ENCODE measurements around the gene CDCA7L. TPM values are rescaled to one million over a fixed set of nuclear protein-coding genes. Genes with fewer than 3 reads are reported as not detected.

The CDCA7L gene
- total RNA-seq, 4 donors from 2014 or later = 12.6 to 61.7 (median 18.5) TPM

DNA sequence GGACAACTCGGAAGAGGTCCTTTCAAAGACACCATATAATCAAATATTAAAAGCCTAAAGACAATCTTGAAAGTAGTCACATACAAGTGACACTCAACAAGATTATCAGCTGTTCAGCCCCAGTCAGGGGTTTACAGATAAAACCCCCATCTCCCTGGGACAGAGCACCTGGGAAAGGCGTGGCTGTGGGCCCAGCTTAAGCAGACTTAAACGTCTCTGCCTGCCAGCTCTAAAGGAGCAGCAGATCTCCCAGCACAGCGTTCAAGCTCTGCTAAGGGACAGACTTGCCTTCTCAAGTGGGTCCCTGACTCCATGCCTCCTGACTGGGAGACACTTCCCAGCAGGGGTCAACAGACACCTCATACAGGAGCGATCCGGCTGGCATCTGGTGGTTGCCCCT lies 18.0 kb downstream of the CDCA7L start:
- DNase-seq = no peak
- intact Hi-C loops (cut with DNase I; ENCODE audit: low total_unique reads) = no loop called here
- no peaks in the 10 kb centered on the region for H3K9me3 ChIP-seq
- H3K36me3 ChIP-seq = no peaks in the 10 kb centered on the region
- H3K4me3 ChIP-seq = no peak overlapping the region
- no peak overlapping the region for H3K27ac ChIP-seq
- TF ChIP-seq, protein P1, sequence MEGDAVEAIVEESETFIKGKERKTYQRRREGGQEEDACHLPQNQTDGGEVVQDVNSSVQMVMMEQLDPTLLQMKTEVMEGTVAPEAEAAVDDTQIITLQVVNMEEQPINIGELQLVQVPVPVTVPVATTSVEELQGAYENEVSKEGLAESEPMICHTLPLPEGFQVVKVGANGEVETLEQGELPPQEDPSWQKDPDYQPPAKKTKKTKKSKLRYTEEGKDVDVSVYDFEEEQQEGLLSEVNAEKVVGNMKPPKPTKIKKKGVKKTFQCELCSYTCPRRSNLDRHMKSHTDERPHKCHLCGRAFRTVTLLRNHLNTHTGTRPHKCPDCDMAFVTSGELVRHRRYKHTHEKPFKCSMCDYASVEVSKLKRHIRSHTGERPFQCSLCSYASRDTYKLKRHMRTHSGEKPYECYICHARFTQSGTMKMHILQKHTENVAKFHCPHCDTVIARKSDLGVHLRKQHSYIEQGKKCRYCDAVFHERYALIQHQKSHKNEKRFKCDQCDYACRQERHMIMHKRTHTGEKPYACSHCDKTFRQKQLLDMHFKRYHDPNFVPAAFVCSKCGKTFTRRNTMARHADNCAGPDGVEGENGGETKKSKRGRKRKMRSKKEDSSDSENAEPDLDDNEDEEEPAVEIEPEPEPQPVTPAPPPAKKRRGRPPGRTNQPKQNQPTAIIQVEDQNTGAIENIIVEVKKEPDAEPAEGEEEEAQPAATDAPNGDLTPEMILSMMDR (IDR thresholded peaks at IDR 0.05) = no peak
- TF ChIP-seq POLR2A (IDR thresholded peaks at IDR 0.05) = no peak
- no peaks in the 10 kb centered on the region for H3K4me1 ChIP-seq
- no peaks in the 10 kb centered on the region for H3K27me3 ChIP-seq

DNA sequence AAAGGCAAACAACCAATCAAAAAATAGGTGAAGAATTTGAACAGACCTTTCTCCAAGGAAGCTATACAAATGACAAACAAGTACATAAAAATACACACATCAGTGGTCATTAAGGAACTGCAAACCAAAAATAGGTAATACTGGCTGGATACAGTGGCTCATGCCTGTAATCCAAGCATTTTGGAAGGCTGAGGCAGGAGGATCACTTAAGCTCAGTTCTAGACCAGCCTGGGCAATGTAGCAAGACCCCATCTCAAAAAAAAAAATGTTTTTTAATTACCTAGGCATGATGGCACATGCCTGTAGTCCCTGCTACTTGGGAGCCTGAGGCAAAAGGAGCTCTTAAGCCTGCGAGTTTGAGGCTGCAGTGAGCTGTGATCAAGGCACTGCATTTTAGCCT lies 19.3 kb downstream of the CDCA7L start:
- intact Hi-C loops (cut with DNase I; ENCODE audit: low total_unique reads) = no loop called here
- no peak for DNase-seq
- Histone ChIP-seq H3K4me3 (no peak overlapping the region), H3K4me1 (no peaks in the 10 kb centered on the region), H3K9me3 (no peaks in the 10 kb centered on the region), H3K27me3 (no peaks in the 10 kb centered on the region), H3K27ac (no peak overlapping the region), H3K36me3 (no peaks in the 10 kb centered on the region)
- TF ChIP-seq POLR2A (IDR thresholded peaks at IDR 0.05) = no peak
- TF ChIP-seq, protein P1 (IDR thresholded peaks at IDR 0.05) = no peak

DNA sequence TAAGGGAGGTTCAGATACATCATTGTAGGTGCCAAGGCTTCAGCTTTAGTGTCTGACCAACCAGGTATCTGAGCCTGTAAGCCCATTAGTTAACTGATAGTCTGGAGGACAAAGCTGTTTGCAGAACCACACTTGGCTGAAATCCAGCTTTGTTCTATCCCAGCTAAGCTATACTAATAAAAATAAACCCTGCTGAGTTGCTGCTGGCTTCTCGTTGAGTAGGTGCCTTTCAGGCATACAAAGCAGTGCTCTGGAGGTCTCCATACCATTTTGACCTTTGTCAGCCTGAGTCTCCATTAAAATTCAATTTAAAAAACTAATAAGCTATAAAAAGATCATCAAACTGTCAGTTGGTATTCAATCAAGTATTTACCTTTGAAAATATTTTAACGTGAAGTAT lies 22.0 kb downstream of the CDCA7L start:
- intact Hi-C loops (cut with DNase I; ENCODE audit: low total_unique reads) = no loop called here
- TF ChIP-seq, protein P1 (IDR thresholded peaks at IDR 0.05) = no peak
- TF ChIP-seq POLR2A (IDR thresholded peaks at IDR 0.05) = no peak
- H3K36me3 ChIP-seq = no peaks in the 10 kb centered on the region
- no peaks in the 10 kb centered on the region for H3K27me3 ChIP-seq
- no peak overlapping the region for H3K27ac ChIP-seq
- DNase-seq = no peak
- no peaks in the 10 kb centered on the region for H3K9me3 ChIP-seq
- no peak overlapping the region for H3K4me3 ChIP-seq
- no peaks in the 10 kb centered on the region for H3K4me1 ChIP-seq

DNA sequence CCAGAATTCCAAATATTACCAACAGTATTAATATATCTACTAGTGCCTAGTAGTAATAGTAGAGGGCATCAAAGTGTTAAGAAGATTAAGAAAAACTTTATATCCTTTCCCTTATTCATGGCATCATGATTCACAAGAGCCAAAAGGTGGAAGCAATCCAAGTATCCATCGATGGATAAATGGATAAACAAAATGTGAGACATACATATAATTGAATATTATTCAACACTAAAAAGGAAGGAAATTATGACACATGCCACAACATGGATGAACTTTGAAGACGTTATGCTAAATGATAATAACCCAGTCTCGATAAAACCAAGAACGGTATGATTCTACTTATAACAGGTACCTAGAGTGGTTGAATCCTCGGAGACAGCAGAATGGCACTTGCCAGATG lies 23.1 kb downstream of the CDCA7L start:
- intact Hi-C loops (cut with DNase I; ENCODE audit: low total_unique reads) = no loop called here
- no peak for TF ChIP-seq POLR2A (IDR thresholded peaks at IDR 0.05)
- TF ChIP-seq, protein P1 (IDR thresholded peaks at IDR 0.05) = no peak

DNA sequence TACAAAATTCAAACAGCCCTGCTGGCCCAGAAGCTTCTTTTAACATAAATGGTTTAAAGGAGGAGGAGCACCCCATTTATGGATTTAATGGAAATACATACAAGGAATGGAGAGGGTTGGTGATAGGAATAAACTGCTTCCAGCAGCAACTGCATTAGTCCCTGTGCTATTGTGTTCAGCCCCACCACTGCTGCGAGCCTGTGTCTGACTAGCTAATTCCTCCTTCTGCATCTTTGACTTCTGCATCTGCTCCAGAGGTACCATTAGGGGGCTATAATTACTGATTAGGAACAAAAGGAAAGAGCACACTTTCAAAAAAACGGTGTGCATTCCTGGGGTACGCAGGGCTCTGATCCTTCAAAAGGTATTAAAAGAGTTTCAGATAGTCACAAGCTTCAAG lies 24.8 kb downstream of the CDCA7L start:
- H3K36me3 ChIP-seq = no peaks in the 10 kb centered on the region
- intact Hi-C loops (cut with DNase I; ENCODE audit: low total_unique reads) = no loop called here
- no peak overlapping the region for H3K4me3 ChIP-seq
- no peak overlapping the region for H3K27ac ChIP-seq
- no peak for TF ChIP-seq POLR2A (IDR thresholded peaks at IDR 0.05)
- TF ChIP-seq, protein P1 (IDR thresholded peaks at IDR 0.05) = no peak
- H3K9me3 ChIP-seq = no peaks in the 10 kb centered on the region
- H3K27me3 ChIP-seq = no peaks in the 10 kb centered on the region
- H3K4me1 ChIP-seq = no peaks in the 10 kb centered on the region
- DNase-seq = no peak

More for the DNA sequence above, 23.1 kb downstream of the CDCA7L start:
- Histone ChIP-seq H3K9me3 (no peaks in the 10 kb centered on the region), H3K36me3 (no peaks in the 10 kb centered on the region), H3K4me3 (no peak overlapping the region), H3K4me1 (no peaks in the 10 kb centered on the region), H3K27me3 (no peaks in the 10 kb centered on the region), H3K27ac (no peak overlapping the region)
- DNase-seq = no peak
